A549 (cell line): ENCODE measurements around the gene GOLGA1.

Source experiments
- BHLHE40 ChIP-seq: IDR thresholded peaks from 2 replicates; pipeline ENCODE4 v1.6.1; 2012; ENCODE audit warnings: low read depth, low read length, inconsistent platforms
- CEBPB ChIP-seq, 2 experiments: fragments of >200 bp in 1 of 2; sonication (Bioruptor Twin) in 1 of 2; formaldehyde crosslinking in 1 of 2; IDR thresholded peaks; 2 replicates each; pipeline ENCODE4 v1.6.1; 2012 to 2016
- CHD2 ChIP-seq: fragments of 150-350 bp; IDR thresholded peaks from 2 replicates; pipeline ENCODE4 v1.6.1; 2014; ENCODE audit warnings: low read length; ENCODE audit not compliant: partially characterized antibody
- CTCF ChIP-seq: fragments of >200 bp; sonication (Bioruptor Twin); formaldehyde crosslinking; IDR thresholded peaks from 3 replicates; pipeline ENCODE4 v1.5.1; 2016
- KDM5A ChIP-seq: fragments of 200-600 bp; sonication (generic); IDR thresholded peaks from 2 replicates; pipeline ENCODE4 v1.6.1; 2016; ENCODE audit warnings: antibody characterized with exemption, mild to moderate bottlenecking
- NPAS2 ChIP-seq: fragments of 250-450 bp; sonication (Bioruptor Pico); IDR thresholded peaks from 2 replicates; pipeline ENCODE4 v1.8.0; 2022; ENCODE audit warnings: mild to moderate bottlenecking, moderate library complexity, borderline replicate concordance
- POLR2A ChIP-seq: IDR thresholded peaks from 2 replicates; pipeline ENCODE4 v1.6.1; 2012; ENCODE audit warnings: mild to moderate bottlenecking, low read length
- REST ChIP-seq: fragments of 200-600 bp; sonication (generic); IDR thresholded peaks from 2 replicates; pipeline ENCODE4 v1.6.1; 2016; ENCODE audit warnings: antibody characterized with exemption, mild to moderate bottlenecking, moderate library complexity

GRCh38 chr9:124831642-124832364 is 109.1 kb downstream of the GOLGA1 start:
- TF ChIP-seq CTCF: no peak
- no peak for TF ChIP-seq POLR2A
- no peak for TF ChIP-seq KDM5A
- no peak for TF ChIP-seq CHD2
- TF ChIP-seq NPAS2: no peak
- no peak for TF ChIP-seq BHLHE40
- no peak for TF ChIP-seq REST
- no peak for TF ChIP-seq CEBPB (IDR thresholded peaks at IDR 0.05)
